NCI-H748 treated with DMSO at 0.1 percent for 48 hours (cell line): ENCODE measurements around the gene CCNI2.

Experiments
- DNase-seq: peaks from one replicate; lab custom pipeline; 2025; lab: John Stamatoyannopoulos, UW

Gene CCNI2

GRCh38 chr5:132749506-132749905, 2.3 kb downstream of the CCNI2 start:
- DNase-seq = no peak

DNA sequence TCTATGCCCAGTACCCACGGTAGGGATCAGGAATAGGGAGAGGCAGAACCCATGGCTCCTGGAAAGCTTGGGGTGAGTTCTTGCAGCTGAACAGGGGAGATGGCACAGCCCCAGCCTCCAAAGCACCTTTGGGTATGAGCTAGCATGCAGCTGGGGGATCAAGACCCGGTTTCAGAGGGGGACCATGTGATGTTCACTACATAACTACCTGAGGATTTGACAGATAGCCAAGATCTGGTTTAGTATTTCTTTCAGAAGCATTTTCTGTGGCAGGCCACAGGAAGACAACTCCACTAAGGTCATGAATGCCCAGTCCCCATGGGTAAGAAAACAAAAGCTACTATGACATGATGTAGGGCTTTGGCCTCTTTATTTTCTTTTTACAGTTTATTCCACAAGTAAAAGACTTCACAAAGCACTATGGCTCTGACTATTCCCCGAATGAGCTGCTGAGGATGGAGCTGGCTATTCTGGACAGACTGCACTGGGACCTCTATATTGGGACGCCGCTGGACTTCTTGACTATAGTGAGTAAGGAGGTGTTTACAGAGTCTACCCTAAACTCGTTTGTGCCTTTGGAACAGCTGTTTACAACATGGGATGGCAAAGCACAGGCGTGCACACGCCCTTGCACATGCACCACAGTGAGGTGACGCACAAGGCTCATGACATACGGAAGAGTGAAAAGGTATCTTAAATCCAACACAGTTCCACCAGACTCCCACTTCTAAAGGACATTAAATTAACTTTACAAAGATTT, 3.4 kb downstream of the CCNI2 start:
- DNase-seq = no peak

GRCh38 chr5:132751444-132751843, 4.2 kb downstream of the CCNI2 start:
- DNase-seq = no peak

GRCh38 chr5:132751971-132752580, 4.8 kb downstream of the CCNI2 start:
- DNase-seq = no peak

DNA sequence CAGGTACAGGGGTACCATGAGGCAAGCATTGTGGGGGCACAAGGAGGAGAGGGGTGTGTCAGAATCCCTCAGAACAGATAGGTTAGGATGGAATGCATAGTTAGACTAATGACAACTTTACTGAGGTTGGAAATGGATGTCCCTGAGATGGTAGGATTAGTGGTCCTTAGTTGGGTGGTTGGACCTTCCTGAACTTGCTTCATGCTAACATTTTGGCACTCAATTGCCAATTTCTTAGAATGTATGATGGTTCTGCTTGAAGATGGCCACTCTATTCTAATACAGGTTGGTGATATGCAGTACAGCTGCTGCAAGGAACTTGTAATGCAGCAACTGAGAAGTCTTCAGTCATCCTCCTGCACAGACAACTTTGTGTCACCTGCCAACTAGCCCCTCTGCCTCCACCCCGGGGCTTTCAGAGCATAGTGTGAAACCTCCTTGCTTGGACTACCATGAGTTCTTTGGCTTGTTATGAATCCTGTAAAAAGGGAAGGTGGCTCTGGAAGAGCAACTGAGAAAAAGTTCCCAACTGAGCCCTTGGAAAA, 5.4 kb downstream of the CCNI2 start:
- no peak for DNase-seq

GRCh38 chr5:132753135-132753987, 6.1 kb downstream of the CCNI2 start:
- no peak for DNase-seq

- DNase-seq = no peak
Observed at GRCh38 chr5:132754111-132754510, 6.9 kb downstream of the CCNI2 start.

GRCh38 chr5:132754947-132755346, 7.7 kb downstream of the CCNI2 start:
- no peak for DNase-seq

- DNase-seq = no peak
Observed at GRCh38 chr5:132756542-132756941, 9.3 kb downstream of the CCNI2 start.

- no peak for DNase-seq
Observed at GRCh38 chr5:132758451-132758850, 11.2 kb downstream of the CCNI2 start.

DNA sequence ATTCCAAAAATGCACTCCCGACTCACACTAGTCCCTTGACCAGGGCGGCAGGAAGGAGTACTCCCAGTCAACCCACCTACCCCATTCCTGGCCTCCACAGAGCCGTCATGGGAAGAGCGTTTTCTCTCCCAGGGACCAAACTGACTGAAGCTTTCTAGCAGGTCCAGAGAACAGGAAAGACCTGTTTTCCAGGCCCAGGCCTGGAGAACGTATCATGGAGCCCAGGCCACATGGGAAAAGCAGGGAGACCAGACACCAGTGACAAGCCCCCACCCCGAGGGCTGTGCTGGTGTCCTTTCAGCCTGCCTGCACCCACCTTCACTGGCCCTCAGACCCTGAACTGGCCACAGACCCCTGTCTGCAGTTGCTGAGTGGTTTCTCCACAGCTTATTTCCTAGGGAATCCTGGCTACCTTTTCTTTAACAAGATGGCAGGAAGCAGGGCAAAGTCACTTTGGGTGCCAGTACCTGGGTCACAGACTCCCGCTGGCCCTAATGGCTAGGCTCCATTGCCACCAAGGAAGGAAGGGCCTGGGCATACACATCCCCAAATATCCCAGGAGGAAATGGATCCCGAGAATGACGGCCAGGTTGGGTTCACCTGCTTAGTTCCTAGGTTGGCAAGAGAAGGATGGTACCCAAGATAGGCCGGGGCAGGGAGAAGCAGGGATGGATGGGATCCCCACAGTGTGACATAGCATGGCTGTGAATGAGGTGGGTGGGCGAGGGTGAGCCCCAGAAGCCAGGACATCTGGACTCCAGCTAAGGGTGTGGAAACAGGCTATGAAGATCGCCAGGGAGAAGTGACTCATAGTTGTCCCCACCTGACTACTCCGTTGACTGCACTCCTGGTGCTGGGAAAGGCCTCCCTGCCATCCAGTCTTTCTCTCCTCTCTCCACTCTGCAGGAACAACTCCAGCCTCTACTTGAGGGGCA, 12.2 kb downstream of the CCNI2 start:
- no peak for DNase-seq

- no peak for DNase-seq
Observed at GRCh38 chr5:132760049-132760420, 12.8 kb downstream of the CCNI2 start.

DNA sequence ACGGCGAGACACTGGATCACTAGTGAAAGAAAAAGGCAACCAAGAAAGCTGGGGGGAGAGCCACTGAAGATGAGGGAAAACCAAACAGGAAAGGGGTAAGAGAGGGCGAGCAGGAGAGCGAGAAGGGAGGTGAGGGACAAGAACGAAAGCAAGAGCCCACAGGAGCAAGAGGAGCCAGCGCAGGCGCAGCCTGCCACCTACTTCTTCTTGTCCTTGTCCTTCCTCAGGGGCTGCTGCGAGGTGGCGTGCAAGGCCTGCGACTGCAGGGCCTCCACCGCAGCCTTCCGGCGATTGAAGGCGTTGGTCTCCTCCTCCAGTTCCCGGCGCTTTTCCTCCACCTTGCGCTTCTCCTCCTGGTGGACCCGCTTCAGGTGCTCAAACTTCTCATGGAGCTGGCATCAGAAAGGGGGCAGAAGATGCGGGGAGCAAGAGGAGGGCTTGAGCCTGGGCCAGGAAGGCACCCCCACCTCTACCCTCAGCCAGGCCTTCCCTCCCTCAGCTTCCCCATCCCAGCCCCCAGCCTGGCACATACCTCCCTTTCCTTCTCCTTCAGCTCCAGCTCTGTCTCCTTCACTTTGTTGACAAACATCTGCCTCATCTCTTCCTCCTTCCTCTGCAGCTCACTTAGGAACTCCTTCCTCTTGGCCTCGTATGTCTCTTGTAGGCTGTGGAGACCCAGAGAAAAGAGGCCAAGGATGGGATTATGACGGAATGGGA, 13.5 kb downstream of the CCNI2 start:
- DNase-seq = no peak

DNA sequence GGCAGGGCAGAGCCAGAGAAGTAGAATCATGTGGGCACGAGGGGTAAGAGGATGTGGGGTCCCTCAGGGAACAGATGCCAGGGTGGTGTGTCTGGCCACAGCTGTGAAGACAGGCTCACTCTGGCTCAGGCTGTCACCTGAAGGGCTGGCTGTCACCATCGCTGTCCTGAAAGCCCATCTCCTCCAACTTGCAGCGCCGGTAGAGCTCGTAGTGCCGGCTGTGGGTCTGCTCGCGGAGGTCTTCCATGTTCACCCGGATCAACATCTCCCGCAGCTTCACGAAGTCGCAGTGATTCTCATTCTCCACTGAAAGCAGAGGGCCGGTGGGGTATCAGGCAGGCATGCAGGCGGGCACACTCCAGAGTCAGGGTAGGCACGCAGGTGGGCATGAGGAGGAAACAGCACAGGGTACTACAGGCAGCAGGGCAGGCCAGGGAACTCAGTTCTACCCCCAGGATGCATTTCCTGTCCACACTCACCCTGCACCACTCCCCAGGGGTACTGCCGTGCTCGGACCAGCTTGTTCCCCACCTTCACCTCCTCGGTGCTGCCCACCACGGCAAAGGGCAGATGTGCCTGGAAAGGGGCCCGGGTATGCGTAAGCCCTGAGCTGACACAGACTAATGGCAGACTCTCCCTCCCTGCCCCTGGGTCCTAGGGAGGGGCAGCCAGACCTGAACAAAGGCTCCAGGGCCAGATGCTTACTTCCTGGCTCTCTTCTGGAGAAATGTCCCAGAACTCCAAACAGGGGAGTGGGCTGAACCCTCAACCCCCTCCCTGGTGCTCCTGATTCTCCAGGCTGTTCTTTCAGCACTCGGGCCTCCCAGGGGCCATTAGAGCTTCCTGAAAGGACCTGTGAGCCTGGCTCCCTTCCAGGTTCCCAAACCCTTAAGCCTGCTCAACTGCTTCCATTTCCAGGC, 14.4 kb downstream of the CCNI2 start:
- no peak for DNase-seq

DNA sequence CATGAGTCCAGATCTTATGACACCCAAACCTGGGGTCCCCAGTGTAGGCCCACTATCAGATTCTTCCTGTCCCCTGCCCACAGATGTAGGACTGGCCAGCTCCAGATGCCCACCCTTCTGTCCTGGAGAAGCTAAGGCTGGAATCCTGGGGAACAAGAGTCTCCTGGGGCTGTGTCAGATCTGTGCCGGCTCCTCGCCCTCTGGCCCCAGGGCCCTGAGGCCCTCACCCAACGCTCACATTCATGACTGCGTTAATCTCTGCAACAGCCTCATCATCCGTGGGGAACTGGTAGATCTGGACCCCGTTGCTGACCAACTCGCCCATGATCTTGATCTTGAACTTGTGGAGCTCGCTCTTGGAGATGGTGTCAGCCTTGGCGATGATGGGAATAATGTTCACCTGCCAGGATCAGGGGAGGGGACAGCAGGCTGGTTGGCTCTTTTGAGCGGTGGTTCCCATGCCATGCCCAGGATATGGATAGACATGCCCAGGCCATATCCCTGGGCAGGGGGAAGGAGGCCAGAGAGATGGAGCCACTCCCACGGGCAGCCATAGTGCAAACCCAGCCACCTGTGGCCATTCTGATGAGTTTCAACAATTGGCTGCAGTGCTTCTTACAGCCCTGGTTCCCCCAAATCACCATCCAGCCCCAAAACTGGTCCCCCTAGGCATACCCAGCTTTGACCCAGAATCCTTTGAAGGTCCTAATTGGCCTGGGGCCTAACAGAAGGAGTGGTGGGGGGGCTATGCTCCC, 15.2 kb downstream of the CCNI2 start:
- DNase-seq = no peak

GRCh38 chr5:132763181-132764036, 16.2 kb downstream of the CCNI2 start:
- DNase-seq = no peak

- no peak for DNase-seq
Observed at GRCh38 chr5:132764051-132764450, 16.8 kb downstream of the CCNI2 start.

- no peak for DNase-seq
Observed at GRCh38 chr5:132764671-132765238, 17.5 kb downstream of the CCNI2 start.
